K562 (cell line): ENCODE data around the gene PRKCE. TPM values are rescaled to one million over a fixed set of nuclear protein-coding genes. Genes with fewer than 3 reads are reported as not detected.

Experiments used
- HMG20A ChIP-seq: fragments of 450-650 bp; formaldehyde crosslinking; conservative IDR thresholded peaks from 2 replicates; pipeline ENCODE4 v1.4.0; 2020; ENCODE audit warnings: mild to moderate bottlenecking, mixed read lengths
- NEUROD1 ChIP-seq: fragments of 150-350 bp; IDR thresholded peaks from 2 replicates; pipeline ENCODE4 v1.6.1; 2014; ENCODE audit warnings: borderline replicate concordance, low read length, low read depth; ENCODE audit not compliant: partially characterized antibody
- POU5F1 ChIP-seq: fragments of 150-350 bp; IDR thresholded peaks from 2 replicates; pipeline ENCODE4 v1.6.1; 2014; ENCODE audit warnings: borderline replicate concordance, low read length, low read depth, mild to moderate bottlenecking; ENCODE audit not compliant: partially characterized antibody
- ZNF212 ChIP-seq: fragments of 450-650 bp; formaldehyde crosslinking; IDR thresholded peaks from 2 replicates; pipeline ENCODE4 v1.4.0; 2020; ENCODE audit warnings: mild to moderate bottlenecking
- ZNF444 ChIP-seq: fragments of 250-450 bp; sonication (Bioruptor Pico); IDR thresholded peaks from 2 replicates; pipeline ENCODE4 v1.4.0; 2020; ENCODE audit warnings: mild to moderate bottlenecking, moderate library complexity
- polyA plus RNA-seq, 8 experiments: library from polyadenylated mRNA; depleted of rRNA in 4 of 8; stranded (reverse) in 5 of 8; unstranded in 3 of 8; fragments of >200 nt; fragmentation: Nextera tagmentation in 2 of 8; fragmentation: Illumina TruSeq in 1 of 8; extraction: Ambion mirVana in 2 of 8; extraction: Trizol in 1 of 8; gene quantifications; 2 replicates each; pipeline versions ENCODE4 v1.2.1 to v1.2.3, GENCODE V29; 2011 to 2014; ENCODE audit warnings: inconsistent platforms in 1 of 8, missing spikeins in 1 of 8
- total RNA-seq, 7 experiments: library from RNA; depleted of rRNA in 6 of 7; stranded (reverse); fragments of >200 nt in 6 of 7; fragmentation: Illumina TruSeq in 2 of 7; extraction: Trizol in 2 of 7; gene quantifications; 2 replicates each; pipeline versions ENCODE4 v1.2.1 to v1.2.3, GENCODE V29; 2011 to 2021; ENCODE audit warnings: low replicate concordance in 1 of 7
- TF ChIP-seq, protein P1 (sequence below): IDR thresholded peaks from 2 replicates; pipeline ENCODE4 v1.6.1; 2012; ENCODE audit warnings: low read depth, low read length, improper control_type of control experiment, borderline replicate concordance
- TF ChIP-seq, protein P2 (sequence below): fragments of 450-650 bp; IDR thresholded peaks from 2 replicates; pipeline ENCODE4 v1.6.1; 2017; ENCODE audit warnings: antibody characterized with exemption, mild to moderate bottlenecking

PRKCE gene
- total and polyA plus RNA-seq, 9 of the 15 experiments (the other 6 are each of a cell fraction or from before 2014, with no cell fraction given) = 0.06 to 1.0 (median 0.22) TPM; not detected in 1

DNA sequence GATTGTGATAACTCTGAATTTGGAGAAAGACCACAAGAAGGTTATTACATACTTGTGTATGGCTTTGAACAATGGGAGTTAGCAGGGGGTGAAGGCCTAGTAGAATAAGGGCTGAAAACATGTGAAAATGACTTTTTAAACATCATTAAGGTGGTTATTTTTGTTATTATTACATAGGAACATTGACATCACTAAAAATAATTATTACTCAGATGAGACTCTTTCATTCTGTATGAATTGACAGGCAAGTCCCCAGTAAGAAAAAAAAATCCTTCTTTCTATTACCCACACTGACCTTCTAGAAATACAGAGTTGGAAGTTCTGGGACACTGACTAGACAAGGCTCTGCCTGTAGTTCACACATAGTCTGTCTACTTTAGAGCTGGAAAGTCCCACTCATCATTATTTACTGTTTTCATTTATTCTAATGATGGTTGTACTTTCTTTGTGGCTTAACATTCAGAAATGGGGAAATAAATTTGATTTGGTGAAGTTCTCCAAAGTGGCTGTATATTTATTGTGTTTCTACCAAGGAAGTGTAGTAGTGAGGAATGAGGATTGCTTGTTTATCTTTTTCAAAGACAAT, 426.1 kb downstream of the PRKCE start (continued):
- TF ChIP-seq, protein P1, sequence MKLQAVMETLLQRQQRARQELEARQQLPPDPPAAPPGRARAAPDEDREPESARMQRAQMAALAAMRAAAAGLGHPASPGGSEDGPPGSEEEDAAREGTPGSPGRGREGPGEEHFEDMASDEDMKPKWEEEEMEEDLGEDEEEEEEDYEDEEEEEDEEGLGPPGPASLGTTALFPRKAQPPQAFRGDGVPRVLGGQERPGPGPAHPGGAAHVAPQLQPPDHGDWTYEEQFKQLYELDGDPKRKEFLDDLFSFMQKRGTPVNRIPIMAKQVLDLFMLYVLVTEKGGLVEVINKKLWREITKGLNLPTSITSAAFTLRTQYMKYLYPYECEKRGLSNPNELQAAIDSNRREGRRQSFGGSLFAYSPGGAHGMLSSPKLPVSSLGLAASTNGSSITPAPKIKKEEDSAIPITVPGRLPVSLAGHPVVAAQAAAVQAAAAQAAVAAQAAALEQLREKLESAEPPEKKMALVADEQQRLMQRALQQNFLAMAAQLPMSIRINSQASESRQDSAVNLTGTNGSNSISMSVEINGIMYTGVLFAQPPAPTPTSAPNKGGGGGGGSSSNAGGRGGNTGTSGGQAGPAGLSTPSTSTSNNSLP = no peak
- TF ChIP-seq HMG20A (CRISPR knock-in tag) (no peak), NEUROD1 (no peak), POU5F1 (no peak), ZNF212 (CRISPR knock-in tag) (no peak), ZNF444 (no peak)
- TF ChIP-seq, protein P2, sequence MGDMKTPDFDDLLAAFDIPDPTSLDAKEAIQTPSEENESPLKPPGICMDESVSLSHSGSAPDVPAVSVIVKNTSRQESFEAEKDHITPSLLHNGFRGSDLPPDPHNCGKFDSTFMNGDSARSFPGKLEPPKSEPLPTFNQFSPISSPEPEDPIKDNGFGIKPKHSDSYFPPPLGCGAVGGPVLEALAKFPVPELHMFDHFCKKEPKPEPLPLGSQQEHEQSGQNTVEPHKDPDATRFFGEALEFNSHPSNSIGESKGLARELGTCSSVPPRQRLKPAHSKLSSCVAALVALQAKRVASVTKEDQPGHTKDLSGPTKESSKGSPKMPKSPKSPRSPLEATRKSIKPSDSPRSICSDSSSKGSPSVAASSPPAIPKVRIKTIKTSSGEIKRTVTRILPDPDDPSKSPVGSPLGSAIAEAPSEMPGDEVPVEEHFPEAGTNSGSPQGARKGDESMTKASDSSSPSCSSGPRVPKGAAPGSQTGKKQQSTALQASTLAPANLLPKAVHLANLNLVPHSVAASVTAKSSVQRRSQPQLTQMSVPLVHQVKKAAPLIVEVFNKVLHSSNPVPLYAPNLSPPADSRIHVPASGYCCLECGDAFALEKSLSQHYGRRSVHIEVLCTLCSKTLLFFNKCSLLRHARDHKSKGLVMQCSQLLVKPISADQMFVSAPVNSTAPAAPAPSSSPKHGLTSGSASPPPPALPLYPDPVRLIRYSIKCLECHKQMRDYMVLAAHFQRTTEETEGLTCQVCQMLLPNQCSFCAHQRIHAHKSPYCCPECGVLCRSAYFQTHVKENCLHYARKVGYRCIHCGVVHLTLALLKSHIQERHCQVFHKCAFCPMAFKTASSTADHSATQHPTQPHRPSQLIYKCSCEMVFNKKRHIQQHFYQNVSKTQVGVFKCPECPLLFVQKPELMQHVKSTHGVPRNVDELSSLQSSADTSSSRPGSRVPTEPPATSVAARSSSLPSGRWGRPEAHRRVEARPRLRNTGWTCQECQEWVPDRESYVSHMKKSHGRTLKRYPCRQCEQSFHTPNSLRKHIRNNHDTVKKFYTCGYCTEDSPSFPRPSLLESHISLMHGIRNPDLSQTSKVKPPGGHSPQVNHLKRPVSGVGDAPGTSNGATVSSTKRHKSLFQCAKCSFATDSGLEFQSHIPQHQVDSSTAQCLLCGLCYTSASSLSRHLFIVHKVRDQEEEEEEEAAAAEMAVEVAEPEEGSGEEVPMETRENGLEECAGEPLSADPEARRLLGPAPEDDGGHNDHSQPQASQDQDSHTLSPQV = no peak
